HUES48 (cell line): ENCODE measurements around the gene TCP11.

Experiments used
- H3K27ac ChIP-seq: one replicate; pipeline ENCODE4 v1.7.0; 2013; ENCODE audit warnings: low read depth, low read length, inconsistent platforms
- H3K27me3 ChIP-seq: 2 replicates; pipeline ENCODE4 v1.6.1; 2013; ENCODE audit warnings: mild to moderate bottlenecking, low read length; ENCODE audit not compliant: control insufficient read depth, insufficient read depth
- H3K36me3 ChIP-seq: 2 replicates; pipeline ENCODE4 v1.6.1; 2013; ENCODE audit warnings: low read length; ENCODE audit not compliant: control insufficient read depth, insufficient read depth
- H3K4me1 ChIP-seq: 2 replicates; pipeline ENCODE4 v1.6.1; 2013; ENCODE audit warnings: mild to moderate bottlenecking, low read length; ENCODE audit not compliant: control insufficient read depth, insufficient read depth
- H3K4me3 ChIP-seq: 2 replicates; pipeline ENCODE4 v1.5.1; 2013; ENCODE audit warnings: mild to moderate bottlenecking, low read depth, low read length
- H3K9ac ChIP-seq: 2 replicates; pipeline ENCODE4 v1.6.1; 2013; ENCODE audit warnings: mild to moderate bottlenecking, low read depth, low read length, moderate library complexity
- H3K9me3 ChIP-seq: 2 replicates; pipeline ENCODE4 v1.6.1; 2013; ENCODE audit warnings: low read length; ENCODE audit not compliant: control insufficient read depth, insufficient read depth

TCP11 gene

DNA sequence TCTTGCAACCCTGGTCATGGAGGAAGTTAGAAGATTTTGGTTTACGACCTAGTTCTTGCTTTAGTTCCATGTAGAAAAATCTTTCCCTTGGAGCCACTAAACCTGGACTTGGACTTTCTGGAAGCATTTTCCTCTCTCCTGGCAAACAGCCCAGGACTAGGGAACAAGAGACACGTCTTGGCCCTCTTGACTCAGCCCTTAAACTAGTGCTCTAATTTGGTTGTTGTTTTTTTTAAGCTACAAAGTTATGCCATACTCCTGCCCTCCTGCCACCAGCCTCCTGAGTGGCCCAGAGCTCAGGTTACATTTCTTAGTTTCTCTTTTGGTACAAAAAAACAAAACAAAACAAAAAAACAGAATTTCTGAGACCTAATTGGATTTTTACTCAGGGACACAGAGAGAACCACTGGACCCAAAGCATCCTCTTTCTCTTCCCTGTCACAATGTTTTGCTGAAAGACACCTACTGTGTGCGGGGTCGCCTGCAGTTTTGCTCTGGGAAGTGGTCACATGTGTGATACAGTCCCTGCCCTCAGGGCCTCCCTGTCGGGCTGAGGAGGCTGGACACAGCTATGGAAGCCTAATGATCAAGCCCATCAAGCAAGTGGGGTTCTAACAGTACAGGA, 40.3 kb upstream of the TCP11 start:
- peaks cover 14% of the 10 kb centered on the region for H3K27me3 ChIP-seq
- no peaks in the 10 kb centered on the region for H3K36me3 ChIP-seq
- H3K9me3 ChIP-seq: no peaks in the 10 kb centered on the region
- H3K9ac ChIP-seq: no peak overlapping the region
- H3K4me1 ChIP-seq: no peaks in the 10 kb centered on the region
- no peak overlapping the region for H3K4me3 ChIP-seq
- no peak overlapping the region for H3K27ac ChIP-seq

DNA sequence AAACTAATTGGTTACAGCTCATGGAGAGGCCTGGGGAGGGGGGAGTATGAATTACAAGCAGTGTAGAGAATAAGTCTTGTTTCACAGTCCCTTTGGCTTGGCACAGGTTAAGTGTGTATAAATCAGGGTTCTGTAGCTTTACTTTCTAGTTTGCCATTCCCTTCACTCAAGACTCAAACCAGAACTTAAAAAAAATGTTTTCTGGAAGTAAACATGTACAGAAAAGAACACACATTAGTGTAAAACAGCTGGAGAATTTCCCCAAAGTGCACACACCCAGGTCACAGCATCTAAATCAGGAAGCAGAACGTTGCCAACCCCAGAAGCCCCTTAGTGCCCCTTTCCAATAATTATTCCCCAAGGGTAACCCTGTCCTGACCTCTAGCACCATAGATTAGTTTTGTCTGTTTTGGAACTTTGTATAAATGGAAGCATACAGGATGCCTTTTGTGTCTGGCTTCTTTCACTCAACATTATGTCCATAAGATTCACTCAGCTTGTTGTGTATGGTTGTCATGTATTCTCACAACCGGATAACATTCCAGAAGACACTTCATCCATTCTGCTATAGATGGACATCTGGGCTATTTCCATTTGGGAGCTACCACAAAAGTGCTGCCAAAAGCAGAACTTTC, 38.9 kb upstream of the TCP11 start:
- Histone ChIP-seq H3K9me3 (no peaks in the 10 kb centered on the region), H3K36me3 (no peaks in the 10 kb centered on the region), H3K27ac (no peak overlapping the region), H3K4me1 (no peaks in the 10 kb centered on the region), H3K4me3 (no peak overlapping the region), H3K9ac (no peak overlapping the region), H3K27me3 (peaks cover 14% of the 10 kb centered on the region)

DNA sequence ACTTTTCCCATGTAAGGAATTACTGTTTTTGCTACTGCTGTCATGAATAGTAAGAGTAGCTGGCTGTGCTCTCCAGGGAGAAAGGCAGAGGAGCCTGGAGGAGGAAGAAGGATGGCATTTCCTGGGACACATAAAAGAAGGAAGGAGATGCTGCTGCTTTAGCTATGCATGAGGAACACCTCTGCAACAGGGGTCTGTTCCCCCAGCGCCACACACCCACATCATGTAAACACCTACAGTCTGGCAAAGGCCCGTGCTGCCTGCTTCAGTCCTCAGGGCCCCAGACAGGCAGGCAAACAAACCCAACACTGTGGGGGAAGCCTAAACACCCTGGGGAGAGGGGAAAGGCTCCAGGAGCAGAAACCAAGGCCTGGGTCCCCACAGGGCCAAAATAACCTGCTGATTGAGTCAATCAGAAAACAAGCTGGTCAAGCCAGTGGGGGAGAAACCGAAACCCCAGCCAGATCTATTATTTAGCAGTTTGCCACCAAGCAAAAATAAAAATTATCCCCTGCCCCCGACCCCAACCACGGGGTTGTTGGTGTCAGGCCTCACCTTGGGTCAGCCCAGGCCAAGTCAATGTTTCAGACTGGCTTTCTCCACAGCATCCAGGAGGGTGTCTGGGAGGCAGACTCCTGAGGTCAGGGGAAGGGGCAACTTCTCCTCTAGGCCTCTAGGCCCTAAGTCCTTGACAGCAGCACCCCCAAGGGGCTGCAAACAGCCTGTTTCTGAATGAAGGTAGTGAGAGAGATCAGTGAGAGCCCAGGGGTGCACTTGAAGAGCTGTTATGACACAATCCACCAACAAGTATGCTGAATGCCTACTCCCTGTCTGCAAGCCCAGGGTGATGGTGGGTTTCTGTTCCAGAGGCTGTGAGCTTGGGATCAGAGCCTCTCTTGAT, 38.0 kb upstream of the TCP11 start:
- no peak overlapping the region for H3K4me3 ChIP-seq
- no peaks in the 10 kb centered on the region for H3K36me3 ChIP-seq
- H3K9ac ChIP-seq: no peak overlapping the region
- H3K27ac ChIP-seq: no peak overlapping the region
- peaks cover 14% of the 10 kb centered on the region for H3K27me3 ChIP-seq
- H3K9me3 ChIP-seq: no peaks in the 10 kb centered on the region
- H3K4me1 ChIP-seq: no peaks in the 10 kb centered on the region

DNA sequence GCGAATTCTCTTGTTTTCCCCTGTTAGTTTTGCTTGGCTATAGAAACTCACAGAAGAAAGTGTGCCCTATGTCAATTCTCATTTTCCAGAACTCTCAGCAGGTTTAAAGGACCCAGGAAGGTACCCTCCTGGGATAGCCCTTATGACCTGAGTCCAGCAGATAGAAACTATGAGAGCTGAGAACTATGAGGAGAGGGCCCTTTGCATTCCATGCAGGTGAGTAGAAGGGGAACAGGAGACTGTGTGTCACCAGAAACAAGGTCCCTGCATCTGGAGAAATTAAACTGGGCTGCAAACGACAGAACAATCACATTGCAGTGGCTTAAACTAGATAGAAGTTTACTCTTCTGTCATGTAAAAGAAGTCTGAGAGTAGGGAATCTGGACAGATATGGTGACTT, 36.9 kb upstream of the TCP11 start:
- no peak overlapping the region for H3K27ac ChIP-seq
- H3K36me3 ChIP-seq: no peaks in the 10 kb centered on the region
- H3K9me3 ChIP-seq: no peaks in the 10 kb centered on the region
- no peak overlapping the region for H3K9ac ChIP-seq
- peaks cover 10% of the 10 kb centered on the region for H3K27me3 ChIP-seq
- H3K4me3 ChIP-seq: no peak overlapping the region
- H3K4me1 ChIP-seq: no peaks in the 10 kb centered on the region

DNA sequence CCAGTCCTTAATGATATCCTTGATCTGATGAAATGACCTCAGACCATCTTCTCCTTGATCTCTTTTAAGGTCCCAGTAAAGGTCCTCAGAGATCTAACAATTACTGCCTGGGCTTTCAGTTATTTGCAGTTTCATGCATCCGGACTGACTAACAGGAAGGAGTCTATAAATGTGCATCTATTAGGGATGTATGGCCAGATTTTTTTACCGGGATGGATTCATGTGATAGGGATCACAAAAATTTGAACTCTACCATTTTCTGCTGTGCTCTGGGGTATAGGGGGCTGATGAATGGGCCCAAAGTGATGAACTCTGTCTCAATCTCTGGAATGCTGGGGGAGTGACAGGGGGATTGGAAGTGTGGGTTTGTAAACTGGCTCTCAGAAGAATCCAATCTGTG, 36.5 kb upstream of the TCP11 start:
- H3K9me3 ChIP-seq: no peaks in the 10 kb centered on the region
- H3K36me3 ChIP-seq: no peaks in the 10 kb centered on the region
- H3K27ac ChIP-seq: no peak overlapping the region
- H3K4me3 ChIP-seq: no peak overlapping the region
- H3K27me3 ChIP-seq: peaks cover 7% of the 10 kb centered on the region; the same call in 1 of the 2 replicates
- H3K4me1 ChIP-seq: no peaks in the 10 kb centered on the region
- no peak overlapping the region for H3K9ac ChIP-seq

DNA sequence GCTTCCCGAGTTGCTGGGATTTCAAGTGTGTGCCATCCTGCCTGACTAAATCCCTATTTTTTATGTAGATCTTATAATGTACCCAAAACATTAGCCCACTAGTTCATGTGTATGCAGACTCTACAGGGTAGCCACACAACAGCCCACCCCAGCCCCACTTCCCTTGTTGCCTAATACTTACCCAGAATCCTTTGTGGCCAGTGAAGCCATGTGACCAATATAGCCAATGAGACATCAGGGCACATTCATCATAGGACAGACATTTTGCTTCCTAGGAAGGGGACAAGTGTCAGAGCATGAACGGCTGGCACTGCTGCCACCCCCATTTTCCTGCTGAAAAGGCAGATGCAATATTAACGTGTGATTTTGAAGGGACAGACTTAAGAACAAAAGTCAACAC, 36.0 kb upstream of the TCP11 start:
- Histone ChIP-seq H3K9ac (no peak overlapping the region), H3K9me3 (no peaks in the 10 kb centered on the region), H3K27me3 (peaks cover 6% of the 10 kb centered on the region; the same call in 1 of the 2 replicates)

DNA sequence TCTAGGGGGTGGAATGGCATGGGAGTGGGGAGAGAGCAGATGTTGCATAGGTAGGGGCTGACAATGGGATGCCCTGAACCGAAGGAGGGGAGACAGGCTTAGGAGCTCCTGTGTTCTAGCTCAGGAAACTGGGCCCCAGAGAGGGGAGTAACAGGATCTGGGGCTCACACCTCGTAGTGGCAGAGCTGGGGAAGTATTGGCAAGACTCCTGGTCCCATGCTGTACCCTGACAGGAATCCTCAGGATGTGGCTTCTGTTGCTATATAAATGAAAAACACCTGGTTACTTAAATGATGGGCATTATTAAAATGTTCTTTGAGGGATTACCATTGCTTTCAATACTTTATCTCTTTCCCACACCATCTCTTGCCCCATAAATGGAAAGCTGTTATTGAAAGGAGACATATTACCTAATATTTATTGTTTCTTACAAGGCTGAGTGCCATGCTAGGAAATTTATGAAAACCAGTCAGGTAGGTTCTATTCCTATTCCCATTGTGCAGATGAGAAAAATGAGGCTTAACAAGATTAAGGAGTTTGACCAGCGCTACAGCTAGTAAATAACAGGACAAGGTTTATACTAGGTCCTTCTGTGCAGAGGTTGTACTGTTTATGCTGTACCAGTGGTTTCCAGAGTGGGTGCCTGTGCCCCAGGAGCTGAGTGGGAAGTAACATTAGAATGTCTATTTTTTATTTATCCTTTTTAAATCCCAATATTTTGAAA, 35.3 kb upstream of the TCP11 start:
- Histone ChIP-seq H3K4me3 (no peak overlapping the region), H3K36me3 (no peaks in the 10 kb centered on the region), H3K27me3 (0 out of 2 replicates have a peak, but pooled peaks cover 3% of the 10 kb centered on the region), H3K27ac (no peak overlapping the region), H3K9ac (no peak overlapping the region), H3K4me1 (no peaks in the 10 kb centered on the region), H3K9me3 (no peaks in the 10 kb centered on the region)

More for the DNA sequence above, 36.0 kb upstream of the TCP11 start:
- Histone ChIP-seq H3K4me1 (no peaks in the 10 kb centered on the region), H3K4me3 (no peak overlapping the region), H3K27ac (no peak overlapping the region), H3K36me3 (no peaks in the 10 kb centered on the region)

DNA sequence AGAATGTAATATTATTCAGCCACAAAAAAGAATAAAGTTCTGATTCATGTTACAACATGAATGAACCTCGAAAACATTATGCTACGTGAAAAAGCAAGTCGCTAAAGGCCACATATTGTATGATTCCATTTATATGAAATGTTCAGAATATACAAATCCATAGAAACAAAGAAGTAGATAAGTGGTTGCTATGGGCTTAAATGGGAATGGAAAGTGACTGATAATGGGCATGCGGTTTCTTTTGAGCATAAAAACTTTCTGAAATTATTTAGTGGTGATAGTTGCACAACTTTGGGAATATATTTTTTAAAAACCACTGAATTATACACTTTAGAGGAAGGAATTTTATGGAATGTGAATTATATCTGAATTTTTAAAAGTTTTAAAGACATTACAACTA, 33.4 kb upstream of the TCP11 start:
- no peaks in the 10 kb centered on the region for H3K36me3 ChIP-seq
- no peaks in the 10 kb centered on the region for H3K4me1 ChIP-seq
- H3K9ac ChIP-seq: no peak overlapping the region
- no peaks in the 10 kb centered on the region for H3K9me3 ChIP-seq
- 0 out of 2 replicates have a peak, but pooled peaks cover 3% of the 10 kb centered on the region for H3K27me3 ChIP-seq
- no peak overlapping the region for H3K27ac ChIP-seq
- no peak overlapping the region for H3K4me3 ChIP-seq

DNA sequence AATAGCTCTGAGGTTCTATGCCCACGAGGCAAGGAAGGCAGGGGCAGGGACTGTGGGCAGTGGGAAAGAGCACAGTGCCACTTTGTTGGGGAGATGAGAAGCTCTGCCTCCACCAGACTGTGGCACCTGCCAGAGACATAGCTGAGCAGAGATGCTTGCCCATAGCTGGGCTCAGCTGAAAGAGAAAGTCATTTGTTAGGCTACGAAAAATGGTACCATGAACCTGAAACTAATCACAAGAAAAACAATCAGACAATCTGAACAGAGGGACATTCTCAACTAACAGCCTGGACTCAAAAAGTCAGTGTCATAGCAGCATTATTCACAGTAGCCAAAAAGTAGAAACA, 32.9 kb upstream of the TCP11 start:
- Histone ChIP-seq H3K4me1 (no peaks in the 10 kb centered on the region), H3K27me3 (0 out of 2 replicates have a peak, but pooled peaks cover 3% of the 10 kb centered on the region), H3K9me3 (no peaks in the 10 kb centered on the region), H3K9ac (no peak overlapping the region), H3K4me3 (no peak overlapping the region), H3K27ac (no peak overlapping the region), H3K36me3 (no peaks in the 10 kb centered on the region)

DNA sequence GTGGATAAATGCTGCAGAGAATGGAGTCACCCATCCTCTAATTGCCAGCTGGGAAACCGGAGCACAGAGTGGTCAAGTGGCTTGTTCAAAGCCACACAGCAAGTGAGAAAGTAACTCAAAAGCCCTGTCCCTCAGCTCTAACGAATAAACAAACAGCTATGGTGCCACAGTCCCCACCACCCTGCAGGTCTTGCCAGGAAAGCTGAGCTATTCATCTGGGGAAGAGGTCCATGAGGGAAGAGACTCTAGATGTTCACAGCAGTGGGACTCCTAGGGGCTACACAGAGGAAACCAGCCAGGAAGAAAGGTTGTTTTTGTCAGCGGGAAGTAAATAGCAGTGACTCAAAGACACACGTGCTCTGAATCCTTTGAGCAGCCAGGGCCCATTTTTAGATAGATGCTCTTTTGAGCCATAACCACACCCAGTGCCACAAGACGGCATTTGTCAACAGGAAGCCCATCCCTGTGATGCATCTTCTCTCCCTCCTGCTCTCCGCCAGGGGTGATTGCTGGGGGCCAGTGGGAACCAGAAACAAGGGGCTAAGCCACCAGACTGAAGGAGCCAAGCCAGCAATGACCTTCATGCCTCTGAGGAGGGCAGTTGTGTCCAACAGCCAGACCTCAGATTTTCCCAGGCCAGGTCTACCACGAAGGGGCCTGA, 32.4 kb upstream of the TCP11 start:
- Histone ChIP-seq H3K9me3 (no peaks in the 10 kb centered on the region), H3K27ac (no peak overlapping the region), H3K4me3 (no peak overlapping the region), H3K36me3 (no peaks in the 10 kb centered on the region), H3K4me1 (no peaks in the 10 kb centered on the region), H3K27me3 (0 out of 2 replicates have a peak, but pooled peaks cover 3% of the 10 kb centered on the region), H3K9ac (no peak overlapping the region)
